HG02981 (cell line): ENCODE measurements around the gene GSTCD.
"Not testable (repeated sequence)": the region's sequence is repeated elsewhere in the genome, so short reads cannot be mapped to it uniquely, and the experiment has no call there.

ENCODE experiments used
- ATAC-seq: cut with Tn5 transposase; IDR thresholded peaks from one replicate; pipeline ENCODE4 v1.9.1; 2021; ENCODE audit warnings: mild to moderate bottlenecking, moderate library complexity; ENCODE audit not compliant: unreplicated experiment

Gene GSTCD

DNA sequence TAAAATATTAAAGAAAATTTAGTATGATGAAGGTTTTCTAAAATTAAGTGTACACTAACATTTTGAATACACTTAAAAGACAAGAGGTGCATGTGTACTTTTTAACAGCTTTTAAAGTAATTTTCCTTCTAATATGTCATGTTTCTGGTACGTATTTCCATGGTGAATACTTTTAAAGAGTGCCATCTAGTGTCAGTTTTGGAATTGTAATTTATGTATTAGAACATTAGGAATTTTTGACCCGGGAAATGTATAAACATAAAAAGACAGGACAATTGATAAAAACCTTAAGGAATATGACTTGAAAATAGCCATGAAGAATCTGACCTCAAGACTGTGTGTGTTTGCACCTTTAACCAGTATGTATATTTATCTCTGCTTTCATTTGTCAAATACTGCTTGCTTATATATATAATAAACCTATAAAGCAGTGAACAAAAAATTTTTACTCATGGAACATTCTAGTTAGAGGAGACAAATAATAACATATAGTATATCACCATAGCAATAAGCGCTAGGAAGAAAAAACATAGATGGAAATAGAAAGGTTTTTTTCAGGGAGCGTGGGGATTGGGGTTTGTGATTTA lies 7.2 kb downstream of the GSTCD start:
- ATAC-seq: no peak

- ATAC-seq: no peak
Measured at GRCh38 chr4:105719204-105719603, 10.6 kb downstream of the GSTCD start.

DNA sequence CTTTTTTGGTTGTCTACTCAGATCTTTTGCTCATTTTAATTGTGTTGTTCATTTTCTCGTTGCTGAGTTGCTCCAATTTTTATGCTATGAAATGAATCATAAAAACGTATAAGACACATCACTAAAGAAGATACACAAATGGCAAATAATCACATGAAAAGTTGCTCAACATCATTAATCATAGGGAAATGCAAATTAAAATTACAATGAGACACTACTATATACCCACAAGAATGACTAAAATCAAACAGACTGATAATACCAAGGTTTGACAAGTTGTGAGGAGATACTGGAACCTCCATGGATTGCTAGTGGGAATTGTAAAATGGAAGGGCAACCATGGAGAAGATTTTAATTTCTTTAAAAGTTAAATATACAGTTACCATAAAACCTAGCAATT lies 17.0 kb downstream of the GSTCD start:
- no peak for ATAC-seq

GRCh38 chr4:105729895-105730294 lies 21.3 kb downstream of the GSTCD start:
- ATAC-seq: not testable (repeated sequence)

DNA sequence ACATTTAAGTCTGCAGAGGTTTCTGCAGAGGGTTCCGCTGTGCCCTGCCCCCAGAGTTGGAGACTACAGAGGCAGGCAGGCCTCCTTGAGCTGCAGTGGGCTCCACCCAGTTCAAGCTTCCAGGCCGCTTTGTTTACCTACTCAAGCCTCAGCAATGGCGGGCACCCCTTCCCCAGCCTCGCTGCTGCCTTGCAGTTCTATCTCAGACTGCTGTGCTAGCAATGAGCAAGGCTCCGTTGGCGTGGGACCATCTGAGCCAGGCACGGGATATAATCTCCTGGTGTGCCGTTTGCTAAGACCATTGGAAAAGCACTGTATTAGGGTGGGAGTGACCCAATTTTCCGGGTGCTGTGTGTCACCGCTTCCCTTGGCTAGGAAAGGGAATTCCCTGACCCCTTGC lies 26.6 kb downstream of the GSTCD start:
- ATAC-seq: not testable (repeated sequence)

GRCh38 chr4:105741548-105741947 lies 33.0 kb downstream of the GSTCD start:
- ATAC-seq: no peak

GRCh38 chr4:105748222-105748621 lies 39.6 kb downstream of the GSTCD start:
- ATAC-seq: no peak

DNA sequence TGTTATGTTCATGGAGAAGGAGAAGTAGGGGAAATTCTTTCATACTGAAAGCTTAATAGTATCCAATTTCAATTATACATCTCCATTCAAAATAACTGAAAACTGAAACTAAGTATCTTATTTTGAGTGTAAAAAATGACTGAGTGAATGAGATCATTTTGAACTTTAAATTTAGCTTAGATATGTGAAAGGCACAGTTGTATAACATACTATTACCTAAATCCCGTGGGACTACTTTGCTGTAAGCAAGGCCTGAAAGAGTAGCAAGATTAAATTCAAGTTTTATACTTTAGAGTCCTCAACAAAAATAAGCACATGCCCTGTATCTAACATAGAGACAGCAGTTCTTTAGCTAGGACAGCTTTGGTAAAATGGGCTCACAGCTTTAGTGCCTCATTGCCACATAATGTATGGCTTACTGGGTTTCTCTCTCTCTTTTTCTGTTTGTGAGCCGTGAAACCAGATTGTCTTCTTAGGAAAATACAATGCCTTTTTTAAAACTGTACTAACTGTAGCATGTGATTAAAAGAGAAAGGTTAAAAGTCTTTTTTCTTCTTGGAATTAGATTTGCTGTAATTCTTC lies 43.2 kb downstream of the GSTCD start:
- no peak for ATAC-seq

- ATAC-seq: no peak
Measured at GRCh38 chr4:105753361-105753760, 44.8 kb downstream of the GSTCD start.

DNA sequence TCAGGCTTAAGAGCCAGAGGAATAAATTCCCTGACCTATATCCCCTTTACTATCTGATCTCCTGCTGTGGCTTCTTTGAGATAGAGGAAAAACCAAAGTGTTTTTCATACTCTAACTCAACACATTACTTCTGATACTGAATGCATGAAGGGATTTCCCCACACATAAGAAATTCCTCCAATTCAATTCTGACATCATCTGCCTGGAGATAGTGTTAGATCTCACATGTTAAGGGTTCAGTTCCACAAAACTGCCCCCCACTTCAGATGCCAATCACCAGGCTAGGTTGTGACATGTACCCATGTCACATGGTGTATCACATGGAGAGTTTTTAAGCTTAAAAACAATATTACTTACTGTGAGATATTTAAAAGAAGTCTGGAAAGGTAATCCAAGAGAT lies 46.8 kb downstream of the GSTCD start:
- no peak for ATAC-seq

GRCh38 chr4:105758958-105759357 lies 50.4 kb downstream of the GSTCD start:
- no peak for ATAC-seq

DNA sequence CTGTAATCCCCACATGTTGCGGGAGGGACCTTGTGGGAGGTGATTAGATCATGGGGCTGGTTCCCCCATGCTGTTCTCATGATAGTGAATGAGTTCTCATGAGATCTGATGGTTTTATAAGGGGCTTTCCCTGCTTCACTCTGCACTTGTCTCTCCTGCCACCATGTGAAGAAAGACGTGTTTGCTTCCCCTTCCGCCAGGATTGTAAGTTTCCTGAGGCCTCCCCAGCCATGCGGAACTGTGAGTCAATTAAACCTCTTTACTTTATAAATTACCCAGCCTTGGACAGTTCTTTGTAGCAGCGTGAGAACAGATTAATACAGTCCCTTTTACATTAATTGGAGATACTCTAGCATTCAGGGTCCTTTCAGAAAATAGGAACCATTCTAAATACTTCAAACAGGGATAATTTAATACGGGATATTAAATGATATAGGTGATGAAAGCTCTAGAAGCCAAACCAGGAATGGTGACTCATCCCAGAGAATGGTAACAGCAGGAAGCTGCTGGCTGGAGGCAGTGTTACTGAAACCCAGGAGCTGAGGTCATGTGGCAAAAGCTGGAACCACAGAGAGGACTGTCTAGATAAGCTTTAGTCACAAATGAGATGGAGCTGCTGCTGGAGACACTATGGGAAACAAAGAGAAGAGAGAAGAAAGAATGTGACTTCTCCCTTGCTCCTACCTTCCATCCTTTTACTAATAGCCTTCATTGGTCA lies 57.3 kb downstream of the GSTCD start:
- no peak for ATAC-seq

GRCh38 chr4:105767579-105767978 lies 59.0 kb downstream of the GSTCD start:
- no peak for ATAC-seq

- ATAC-seq: not testable (repeated sequence)
Measured at GRCh38 chr4:105770524-105770923, 61.9 kb downstream of the GSTCD start.

- ATAC-seq: not testable (repeated sequence)
Measured at GRCh38 chr4:105772065-105772464, 63.5 kb downstream of the GSTCD start.

DNA sequence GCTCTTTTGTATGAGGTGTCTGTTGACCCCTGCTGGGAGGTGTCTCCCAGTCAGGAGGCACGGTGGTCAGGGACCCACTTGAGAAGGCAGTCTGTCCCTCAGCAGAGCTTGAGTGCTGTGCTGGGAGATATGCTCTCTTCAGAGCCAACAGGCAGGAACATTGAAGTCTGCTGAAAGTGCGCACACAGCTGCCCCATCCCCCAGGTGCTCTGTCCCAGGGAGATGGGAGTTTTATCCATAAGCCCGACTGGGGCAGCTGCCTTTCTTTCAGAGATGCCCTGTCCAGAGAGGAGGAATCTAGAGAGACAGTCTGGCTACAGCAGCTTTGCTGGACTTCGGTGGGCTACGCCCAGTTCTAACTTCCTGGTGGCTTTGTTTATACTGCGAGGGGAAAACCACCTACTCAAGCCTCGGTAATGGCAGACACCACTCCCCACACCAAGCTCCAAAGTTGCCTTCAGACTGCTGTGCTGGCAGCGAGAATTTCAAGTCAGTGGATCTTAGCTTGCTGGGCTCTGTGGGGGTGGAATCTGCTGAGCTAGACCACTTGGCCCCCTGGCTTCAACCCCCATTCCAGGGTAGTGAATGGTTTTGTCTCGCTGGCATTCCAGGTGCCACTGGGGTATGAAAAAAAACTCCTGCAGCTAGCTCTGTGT lies 67.3 kb downstream of the GSTCD start:
- not testable (repeated sequence) for ATAC-seq

GRCh38 chr4:105780176-105780575 lies 71.6 kb downstream of the GSTCD start:
- ATAC-seq: no peak

DNA sequence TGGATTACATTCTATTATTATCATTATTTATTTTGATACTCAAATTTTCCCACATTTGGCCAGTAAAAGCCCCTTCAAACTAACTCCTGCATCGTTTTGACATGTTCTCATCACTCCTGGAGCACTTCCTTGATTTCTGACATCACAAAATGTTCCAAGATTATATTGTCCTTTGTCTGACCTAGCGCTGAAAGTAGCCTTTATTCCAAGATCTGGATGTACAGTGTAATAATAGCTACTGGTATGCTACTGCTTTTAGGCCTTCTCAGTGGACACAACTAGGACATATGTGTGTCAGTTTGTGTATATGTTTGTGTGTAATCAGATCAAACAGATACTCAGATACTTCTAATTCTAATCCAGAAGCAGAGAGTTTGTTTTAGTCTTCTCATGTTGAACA lies 76.2 kb downstream of the GSTCD start:
- no peak for ATAC-seq

GRCh38 chr4:105785792-105786191 lies 77.2 kb downstream of the GSTCD start:
- ATAC-seq: no peak

- no peak for ATAC-seq
Measured at GRCh38 chr4:105786748-105787147, 78.2 kb downstream of the GSTCD start.

DNA sequence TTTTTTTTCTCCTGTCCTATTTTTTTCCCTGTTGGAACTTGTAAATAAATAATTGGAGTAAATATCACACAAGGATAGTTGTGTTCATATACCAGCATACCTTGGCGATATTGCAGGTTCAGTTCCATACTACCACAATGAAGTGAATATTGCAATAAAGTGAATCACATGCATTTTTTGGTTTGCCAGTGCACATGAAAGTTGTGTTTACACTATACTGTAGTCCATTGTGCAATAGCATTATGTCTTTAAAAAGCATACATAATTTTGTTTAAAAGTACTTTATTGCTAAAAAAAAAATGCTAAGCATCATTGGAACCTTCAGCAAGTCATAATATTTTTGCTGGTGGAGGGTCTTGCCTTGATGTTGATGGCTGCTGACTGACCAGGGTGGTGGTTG lies 88.6 kb downstream of the GSTCD start:
- no peak for ATAC-seq
